ENCODE results near the gene C20orf141.
"Not testable (repeated sequence)": the region's sequence is repeated elsewhere in the genome, so short reads cannot be mapped to it uniquely, and the experiment has no call there.

The C20orf141 gene

GRCh38 chr20:2806351-2806701, 8.5 kb upstream of the C20orf141 start:
- H3K4me3 ChIP-seq (ENCODE audit: low read depth, low read length): no peak overlapping the region
- TF ChIP-seq CTCF (IDR thresholded peaks at IDR 0.05; ENCODE audit: borderline replicate concordance, insufficient read depth, low read depth, low read length): no peak

DNA sequence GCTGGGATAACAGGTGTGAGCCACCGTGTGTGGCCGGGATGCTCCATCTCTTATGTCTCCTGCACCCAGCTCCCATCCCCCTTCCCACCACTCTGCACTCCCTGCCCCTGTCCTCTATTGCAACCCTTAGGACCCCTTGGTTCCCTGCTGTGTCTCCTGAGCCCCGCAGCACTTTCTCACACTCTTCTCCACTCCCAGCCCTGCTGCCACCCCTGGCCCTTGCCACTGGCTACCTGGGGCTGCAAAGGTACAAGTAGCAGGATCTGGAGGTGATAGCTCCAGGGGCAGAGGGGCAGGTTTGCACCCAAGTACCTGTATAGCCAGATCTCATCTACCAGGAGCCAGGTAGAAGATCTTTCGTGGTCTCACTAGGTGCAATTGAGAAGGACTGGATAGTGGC, 7.8 kb upstream of the C20orf141 start:
- H3K4me3 ChIP-seq (ENCODE audit: low read depth, low read length): no peak overlapping the region
- no peak for TF ChIP-seq CTCF (IDR thresholded peaks at IDR 0.05; ENCODE audit: borderline replicate concordance, insufficient read depth, low read depth, low read length)

- not testable (repeated sequence) for H3K4me3 ChIP-seq (ENCODE audit: low read depth, low read length)
Measured at GRCh38 chr20:2807929-2808328, 6.9 kb upstream of the C20orf141 start.

- TF ChIP-seq CTCF (IDR thresholded peaks at IDR 0.05; ENCODE audit: borderline replicate concordance, insufficient read depth, low read depth, low read length): no peak
- H3K4me3 ChIP-seq (ENCODE audit: low read depth, low read length): no peak overlapping the region
Measured at GRCh38 chr20:2809690-2810089, 5.1 kb upstream of the C20orf141 start.

DNA sequence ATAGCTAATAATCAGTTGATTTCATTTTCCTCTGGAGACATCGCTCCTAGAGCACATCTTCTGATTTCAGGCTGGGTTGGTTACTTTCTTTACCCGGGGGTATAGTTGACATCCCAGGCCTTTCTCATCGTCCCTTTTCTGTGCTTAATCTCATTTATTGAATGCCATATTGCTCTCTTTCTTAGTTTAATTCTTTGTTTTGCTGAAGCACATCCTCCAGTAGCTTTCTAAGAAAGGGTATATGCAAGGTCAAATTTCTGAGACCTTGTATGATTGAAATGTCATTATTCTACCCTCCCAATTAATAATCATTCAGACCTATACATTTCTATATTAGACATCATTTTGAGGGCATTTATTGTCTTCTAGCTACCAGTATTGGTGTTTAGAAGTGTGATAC, 2.6 kb upstream of the C20orf141 start:
- H3K4me3 ChIP-seq (ENCODE audit: low read depth, low read length): no peak overlapping the region
- no peak for TF ChIP-seq CTCF (IDR thresholded peaks at IDR 0.05; ENCODE audit: borderline replicate concordance, insufficient read depth, low read depth, low read length)

DNA sequence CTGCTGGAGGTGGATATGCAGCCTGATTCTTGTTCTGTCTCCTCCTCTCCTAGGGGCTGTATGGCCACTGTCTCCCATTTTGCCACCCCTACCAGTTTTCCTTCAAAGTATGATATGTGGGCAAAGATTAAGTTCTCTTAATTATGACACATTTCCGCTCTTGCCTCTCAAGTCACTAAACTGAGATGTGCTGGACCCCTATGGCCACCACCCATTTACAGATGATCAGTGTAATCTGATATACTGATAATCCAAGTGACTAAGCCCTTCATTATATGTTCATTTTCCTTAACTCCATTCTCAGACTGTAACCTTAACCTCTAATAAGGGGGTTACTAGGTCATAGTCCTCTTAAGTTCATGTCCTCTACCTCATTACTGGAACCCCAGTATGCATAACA, 711 bp upstream of the C20orf141 start:
- no peak for TF ChIP-seq CTCF (IDR thresholded peaks at IDR 0.05; ENCODE audit: borderline replicate concordance, insufficient read depth, low read depth, low read length)
- H3K4me3 ChIP-seq (ENCODE audit: low read depth, low read length): no peak overlapping the region

DNA sequence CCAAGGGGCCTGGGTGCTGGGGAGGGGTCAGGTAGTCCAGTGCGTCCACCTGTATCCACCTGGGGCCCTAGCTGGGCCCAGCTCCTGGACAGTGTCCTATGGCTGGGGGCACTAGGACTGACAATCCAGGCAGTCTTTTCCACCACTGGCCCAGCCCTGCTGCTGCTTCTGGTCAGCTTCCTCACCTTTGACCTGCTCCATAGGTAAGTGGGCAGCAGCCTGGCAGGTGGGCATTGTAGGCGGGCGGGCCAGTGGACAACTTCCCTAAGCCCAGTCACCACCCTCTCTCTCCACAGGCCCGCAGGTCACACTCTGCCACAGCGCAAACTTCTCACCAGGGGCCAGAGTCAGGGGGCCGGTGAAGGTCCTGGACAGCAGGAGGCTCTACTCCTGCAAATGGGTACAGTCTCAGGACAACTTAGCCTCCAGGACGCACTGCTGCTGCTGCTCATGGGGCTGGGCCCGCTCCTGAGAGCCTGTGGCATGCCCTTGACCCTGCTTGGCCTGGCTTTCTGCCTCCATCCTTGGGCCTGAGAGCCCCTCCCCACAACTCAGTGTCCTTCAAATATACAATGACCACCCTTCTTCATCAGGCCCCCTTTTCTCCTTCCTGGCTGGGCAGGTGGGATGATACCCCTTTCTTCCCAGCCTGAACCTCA, 584 bp downstream of the C20orf141 start:
- H3K4me3 ChIP-seq (ENCODE audit: low read depth, low read length): no peak overlapping the region
- no peak for TF ChIP-seq CTCF (IDR thresholded peaks at IDR 0.05; ENCODE audit: borderline replicate concordance, insufficient read depth, low read depth, low read length)
